ENCODE results near the gene TRIM15.

Gene TRIM15

DNA sequence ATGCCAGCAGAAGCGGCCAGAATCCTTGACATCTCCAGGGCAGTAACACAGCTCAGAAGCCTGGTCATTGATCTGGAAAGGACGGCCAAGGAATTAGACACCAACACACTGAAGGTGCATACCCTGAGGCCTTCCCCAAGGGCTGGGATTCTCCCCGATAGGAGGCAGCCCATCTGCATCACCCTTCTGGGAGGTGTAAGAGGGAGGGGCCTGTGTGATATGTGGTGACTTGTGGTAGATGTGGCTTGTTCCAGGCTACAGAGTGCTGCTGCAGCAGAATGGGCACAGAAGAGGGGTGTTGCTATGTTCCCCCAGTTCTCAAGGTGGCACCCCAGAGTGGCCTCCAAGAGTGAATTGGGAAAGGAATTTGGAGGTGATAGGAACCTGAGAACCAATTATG, 16.2 kb upstream of the TRIM15 start:
- no peak for DNase-seq

- DNase-seq: no peak
Measured at GRCh38 chr6:30149234-30149633, 14.1 kb upstream of the TRIM15 start.

DNA sequence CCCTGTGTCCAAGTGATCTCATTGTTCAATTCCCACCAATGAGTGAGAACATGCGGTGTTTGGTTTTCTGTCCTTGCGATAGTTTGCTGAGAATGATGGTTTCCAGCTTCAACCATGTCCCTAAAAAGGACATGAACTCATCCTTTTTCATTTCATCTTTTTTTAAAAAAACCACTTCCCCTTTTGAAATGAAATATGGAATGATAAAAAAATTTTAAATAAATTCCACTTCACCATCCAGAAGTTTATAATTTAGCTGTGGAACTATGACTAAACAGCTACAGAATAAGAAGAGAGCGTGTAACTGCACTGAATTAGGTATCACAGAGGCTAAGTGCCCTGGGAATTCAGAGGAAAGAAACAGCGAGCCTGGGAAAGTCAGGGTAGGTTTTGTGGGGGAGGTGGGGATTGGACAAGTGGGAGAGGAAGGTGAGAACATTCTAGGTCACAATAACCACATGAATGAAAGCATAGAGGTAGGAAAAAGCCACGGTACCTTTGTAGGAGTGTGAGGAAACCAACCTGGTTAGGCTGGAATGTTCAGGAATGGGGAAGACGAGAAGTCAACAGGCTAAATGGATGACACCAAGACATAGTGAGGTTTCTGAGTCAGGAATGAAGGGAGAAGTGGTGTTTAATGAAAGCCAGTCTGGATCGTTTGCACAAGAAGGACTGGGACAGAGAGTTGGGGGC, 13.3 kb upstream of the TRIM15 start:
- no peak for DNase-seq

DNA sequence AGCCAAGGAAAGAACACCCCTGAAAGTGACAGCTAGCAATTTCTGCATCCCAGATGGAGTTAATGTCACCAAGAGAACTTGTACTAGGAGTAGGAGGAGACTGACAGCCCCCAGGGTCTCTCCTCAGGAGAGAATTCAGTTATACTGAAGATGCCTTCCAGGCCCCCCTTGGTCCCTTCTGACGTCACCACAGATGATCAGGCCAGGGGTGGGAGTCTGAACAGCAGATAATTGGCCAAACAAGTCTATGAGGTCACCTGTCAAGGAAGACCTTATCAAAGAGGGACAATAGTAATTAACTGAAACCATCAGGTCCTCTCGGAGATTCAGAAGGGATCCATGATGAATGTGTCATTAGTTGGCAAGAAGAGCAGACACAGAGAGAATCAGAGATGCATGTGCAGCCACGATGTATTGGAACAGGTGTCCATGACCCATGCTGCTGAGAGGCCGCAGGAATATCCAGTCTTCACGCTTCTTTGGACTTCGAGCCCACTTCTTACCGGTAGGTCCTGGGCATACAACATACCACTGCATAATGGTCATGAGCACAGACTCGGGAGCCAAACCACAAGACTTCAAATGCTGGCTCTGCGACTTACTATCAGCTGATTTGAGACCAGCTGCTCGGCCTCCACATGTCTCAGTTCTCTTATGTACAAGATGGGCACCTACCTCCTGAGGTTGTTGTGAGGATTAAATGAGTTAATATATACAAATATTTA, 12.5 kb upstream of the TRIM15 start:
- DNase-seq: peak; percentile 30

DNA sequence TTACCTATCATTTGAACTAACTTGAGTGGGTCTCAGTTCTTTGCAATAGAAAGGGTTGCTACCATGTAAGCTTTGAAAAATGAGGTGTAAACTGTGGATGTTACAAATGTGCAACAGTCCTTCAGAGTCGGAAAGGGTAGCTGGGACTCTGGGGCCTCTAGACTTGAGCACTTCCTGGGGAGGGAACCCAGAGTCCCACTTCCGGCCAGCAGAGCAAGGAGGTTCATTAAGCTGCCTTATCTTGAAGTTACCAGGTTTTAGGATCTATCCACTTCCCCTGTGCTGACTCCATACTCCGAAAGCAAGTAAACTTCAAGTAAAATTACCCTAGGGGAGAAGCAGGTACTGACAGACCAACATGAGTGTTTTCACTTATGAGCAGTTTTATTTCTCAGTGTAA, 11.8 kb upstream of the TRIM15 start:
- no peak for DNase-seq

DNA sequence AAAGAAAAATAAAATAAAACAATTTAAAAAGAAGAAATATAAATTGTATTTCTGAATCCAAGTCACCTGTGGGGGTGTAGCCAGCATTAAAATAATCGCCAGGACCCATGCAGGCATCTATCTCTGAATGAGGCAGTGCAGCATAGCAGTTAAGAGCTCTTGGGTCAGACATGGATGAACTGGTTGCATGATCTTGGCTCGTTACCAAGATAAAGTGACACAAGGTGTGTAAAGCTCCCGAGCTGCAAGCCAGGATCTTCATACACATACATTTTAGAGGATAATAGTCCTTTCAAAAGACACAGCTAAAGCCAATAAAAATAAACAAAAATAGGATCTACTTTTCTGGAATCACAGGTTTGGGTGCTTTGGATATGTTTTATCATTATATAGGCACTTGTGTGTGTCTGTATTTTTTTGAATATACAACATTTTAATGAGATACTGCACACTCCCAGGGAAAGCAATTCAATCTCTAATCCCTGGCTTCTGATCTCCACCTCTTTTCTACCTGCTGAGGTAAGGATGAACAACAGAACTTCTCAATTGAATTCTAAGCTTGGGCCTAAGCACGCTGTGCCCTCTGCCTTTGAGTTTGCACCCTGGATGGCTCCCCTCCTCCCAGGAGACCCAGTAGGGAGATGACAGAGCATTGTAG, 11.2 kb upstream of the TRIM15 start:
- no peak for DNase-seq

DNA sequence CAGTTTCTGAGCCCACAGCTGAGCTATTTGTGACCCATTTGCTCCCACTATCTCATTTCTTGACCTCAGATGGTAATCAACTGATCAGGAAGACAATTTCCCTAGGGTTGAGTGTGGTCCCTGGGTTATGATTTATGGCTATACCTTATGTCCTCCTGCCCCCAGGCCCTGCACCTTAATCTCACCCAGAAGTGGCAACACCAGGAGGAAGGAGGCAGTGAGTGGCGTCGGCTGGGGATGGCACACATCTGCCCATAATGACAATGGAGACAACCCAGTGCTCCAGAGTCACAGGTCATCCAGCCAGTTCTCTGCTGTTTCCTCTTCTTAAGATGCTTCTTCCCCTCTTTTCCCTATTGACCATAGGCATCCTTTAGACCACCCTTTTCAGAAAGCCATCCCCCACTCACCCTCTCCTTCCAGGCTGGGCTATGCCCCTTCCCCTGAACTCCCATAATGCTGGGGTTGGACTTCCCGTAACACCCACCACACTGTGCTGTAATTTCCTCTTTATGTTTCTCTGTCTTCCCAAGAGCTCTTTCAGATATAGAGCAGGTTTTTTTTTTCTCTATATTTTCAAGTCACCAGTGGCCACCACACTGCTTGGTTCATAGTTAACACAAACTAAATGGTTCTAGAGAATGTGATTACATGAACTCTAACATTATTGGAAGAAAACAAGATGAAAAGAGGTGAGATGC, 10.3 kb upstream of the TRIM15 start:
- DNase-seq: no peak

GRCh38 chr6:30154061-30154460, 9.3 kb upstream of the TRIM15 start:
- DNase-seq: no peak

- peak; percentile 94 for DNase-seq
Measured at GRCh38 chr6:30154709-30155519, 8.4 kb upstream of the TRIM15 start.

DNA sequence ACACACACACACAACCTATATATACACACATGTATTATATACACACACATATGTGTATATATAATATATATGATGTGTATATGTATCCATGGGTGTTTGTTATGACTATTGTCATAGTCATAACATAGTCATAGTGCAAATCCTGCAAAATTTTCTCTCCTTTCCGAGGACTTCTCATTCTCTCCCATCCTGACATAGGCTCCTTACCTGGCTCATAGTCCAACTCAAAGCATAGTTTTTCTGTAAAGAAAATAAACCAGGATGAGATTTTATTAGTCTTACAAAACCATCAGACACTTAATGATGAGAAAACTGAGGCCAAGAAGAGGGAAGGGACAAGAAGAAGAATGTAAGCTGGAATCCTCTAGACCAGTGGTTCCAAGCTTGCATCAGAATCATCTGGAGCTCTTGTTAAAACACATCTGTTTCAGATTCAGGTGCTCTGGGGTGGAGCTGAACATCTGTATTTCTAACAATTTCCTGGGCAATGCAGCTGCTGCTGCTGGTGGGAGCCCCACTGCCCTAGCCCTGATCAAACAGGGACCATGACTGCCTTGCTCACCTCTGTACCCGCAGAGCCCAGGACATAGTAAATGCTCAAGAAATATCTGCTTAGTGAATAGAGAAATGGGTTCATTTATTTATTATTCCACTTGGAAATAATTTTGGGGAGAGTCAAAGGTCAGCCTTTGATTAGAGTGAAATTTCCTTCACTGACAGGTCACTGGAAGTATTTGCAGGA, 7.7 kb upstream of the TRIM15 start:
- DNase-seq: no peak

- DNase-seq: peak; percentile 73
Measured at GRCh38 chr6:30156262-30156599, 7.1 kb upstream of the TRIM15 start.

GRCh38 chr6:30156774-30157173, 6.6 kb upstream of the TRIM15 start:
- DNase-seq: no peak

DNA sequence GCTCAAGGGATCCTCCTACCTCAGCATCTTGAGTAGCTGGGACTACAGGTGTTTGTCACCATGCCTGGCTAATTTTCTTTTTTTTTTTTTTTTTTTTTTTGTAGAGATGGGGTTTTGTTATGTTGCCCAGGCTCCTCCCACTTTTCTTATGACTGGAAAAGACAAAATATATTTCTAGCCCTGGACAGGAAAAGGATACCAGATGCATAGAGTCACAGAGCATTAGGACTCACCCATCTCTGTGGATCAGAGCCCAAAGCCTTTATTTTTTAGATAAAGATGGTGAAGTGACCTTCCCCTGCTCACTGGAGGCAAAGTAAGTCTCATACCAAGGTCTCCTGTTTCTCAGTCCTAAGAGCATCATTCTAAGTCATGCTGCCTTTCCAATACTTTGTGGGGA, 5.8 kb upstream of the TRIM15 start:
- DNase-seq: no peak

- DNase-seq: no peak
Measured at GRCh38 chr6:30157999-30158398, 5.3 kb upstream of the TRIM15 start.

DNA sequence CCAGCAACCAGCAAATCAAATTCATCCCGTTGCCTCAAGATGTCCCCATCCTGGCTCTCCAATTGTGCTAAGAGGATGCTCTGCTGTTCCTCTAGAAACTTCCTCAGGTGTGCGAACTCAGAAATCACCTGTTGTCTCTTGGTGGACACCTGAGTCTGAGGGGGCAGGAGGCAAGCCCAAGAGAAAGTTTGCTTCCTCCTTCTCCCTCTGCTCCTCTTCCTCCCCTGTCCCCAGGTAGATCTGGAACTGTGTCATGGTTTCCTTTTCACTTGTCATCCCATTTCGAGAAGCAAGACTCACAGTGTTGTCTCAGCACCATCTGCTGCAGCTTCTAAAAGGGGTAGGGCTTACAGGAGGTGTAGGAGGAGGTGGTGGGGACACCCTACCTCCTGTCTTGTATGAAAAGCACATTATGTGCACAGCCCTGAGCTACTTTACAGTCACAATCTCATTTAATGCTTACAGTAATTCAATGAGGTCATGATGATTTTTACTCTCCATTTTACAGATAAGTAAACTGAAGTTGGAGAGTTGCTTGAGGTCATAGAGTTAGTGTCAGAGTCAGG, 4.8 kb upstream of the TRIM15 start:
- no peak for DNase-seq

GRCh38 chr6:30160008-30160784, 3.1 kb upstream of the TRIM15 start:
- no peak for DNase-seq

DNA sequence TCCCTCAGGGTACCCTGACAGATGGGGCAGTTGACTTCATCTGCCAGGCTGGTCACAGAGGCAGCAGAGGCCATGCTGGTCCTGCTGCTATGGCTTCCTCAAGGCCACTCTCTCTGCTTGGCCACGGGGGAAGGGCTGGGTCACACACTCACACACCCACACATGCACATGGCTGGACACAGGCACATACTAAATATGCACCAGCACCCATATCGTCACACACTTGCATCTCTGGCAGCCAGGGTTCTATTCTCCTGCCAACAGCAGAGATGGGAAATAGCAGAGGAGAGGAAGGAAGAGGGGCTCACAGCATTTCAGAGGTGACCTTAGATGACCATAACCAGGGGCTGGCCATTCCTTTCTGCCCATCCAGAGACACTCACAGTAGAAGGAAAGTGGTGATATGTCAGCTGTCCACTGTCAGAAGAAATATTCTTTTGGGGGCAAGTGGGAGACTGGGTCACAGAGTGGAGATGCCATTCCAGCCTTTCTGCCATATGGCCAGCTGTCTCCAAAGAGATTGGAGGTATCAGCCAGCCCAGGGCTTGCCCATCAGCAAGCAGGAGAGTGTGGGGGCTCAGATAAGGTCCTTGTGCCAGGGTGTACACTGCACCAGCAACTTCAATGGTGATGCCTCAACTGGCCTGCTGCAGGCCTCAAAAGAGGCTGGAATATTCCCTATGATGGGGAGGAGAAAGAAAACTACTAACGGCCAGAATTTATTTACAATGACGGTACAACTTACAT, 2.4 kb upstream of the TRIM15 start, which contains the start of gene TRIM10:
Gene TRIM10, minus strand, starts transcription at position 427 of the 747 bp plus-strand sequence. Its CDS starts 353 bp downstream, at position 74.
- no peak for DNase-seq

DNA sequence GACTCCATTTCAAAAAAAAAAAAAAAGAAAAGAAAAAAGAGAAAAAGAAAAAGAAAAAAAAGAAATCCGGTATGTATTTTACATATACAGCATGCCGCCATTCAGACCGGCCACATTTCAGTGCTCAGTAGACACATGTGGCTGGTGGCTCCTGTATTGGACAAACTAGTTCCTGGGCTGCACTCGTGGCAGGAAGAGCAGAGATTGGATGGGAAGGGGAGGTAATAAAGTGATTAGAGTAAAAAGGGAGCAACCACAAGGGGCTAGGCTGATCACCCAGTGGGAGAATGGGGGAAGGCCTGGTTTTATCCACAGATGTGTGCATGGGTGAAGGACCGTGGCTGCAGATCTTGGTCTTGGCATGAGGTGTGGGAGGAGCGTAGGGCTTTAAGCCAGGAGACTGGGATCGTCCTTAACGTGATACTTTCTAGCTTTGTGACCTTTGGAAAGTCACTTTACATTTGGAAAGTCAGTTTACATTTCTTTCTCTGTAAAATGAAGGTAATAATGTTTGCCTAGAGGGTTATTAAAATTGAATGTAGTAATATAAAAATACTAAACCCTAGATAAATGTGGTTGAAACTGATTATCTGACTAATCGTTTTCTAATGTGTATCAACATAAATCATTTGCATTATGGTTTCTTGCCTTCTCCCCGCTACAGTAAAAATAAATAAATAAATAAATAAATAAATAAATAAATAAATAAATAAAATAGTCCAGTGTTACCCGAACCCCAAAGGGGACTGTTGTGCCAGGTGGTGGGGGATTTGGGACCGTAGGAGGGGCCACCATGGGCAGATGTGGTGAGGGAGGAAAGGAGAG, 869 bp upstream of the TRIM15 start:
- no peak for DNase-seq
